Activated gamma-delta T cell treated with Interleukin-2 at 50 U/mL for 16 hours (primary cell): ENCODE results near the gene MORN1.

Experiments
- DNase-seq: peaks from one replicate; pipeline ENCODE4 v3.0.0-alpha.2; 2020

MORN1 gene

GRCh38 chr1:2404142-2404889 is 13.0 kb upstream of the MORN1 start:
- DNase-seq, result no peak

DNA sequence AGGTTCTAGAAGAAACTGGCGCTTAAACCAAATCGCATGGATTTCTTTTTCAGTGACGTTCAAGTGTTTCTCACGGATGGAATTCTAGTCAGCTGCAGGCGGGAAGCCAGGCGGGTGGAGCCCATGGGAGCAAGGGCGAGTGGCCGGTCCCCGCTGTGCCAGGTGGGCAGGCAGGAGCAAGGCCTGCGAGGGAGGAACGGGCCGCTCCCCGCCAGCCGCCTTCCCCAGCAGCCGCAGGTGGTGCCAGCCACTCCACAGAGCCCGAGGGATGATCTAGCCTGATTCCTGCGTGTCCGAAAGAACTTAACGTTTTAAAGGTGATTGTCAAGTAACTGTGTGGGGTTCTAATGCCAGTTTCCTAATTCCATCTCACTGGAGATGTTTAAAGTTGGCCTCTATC is 11.9 kb upstream of the MORN1 start:
- DNase-seq, result no peak

DNA sequence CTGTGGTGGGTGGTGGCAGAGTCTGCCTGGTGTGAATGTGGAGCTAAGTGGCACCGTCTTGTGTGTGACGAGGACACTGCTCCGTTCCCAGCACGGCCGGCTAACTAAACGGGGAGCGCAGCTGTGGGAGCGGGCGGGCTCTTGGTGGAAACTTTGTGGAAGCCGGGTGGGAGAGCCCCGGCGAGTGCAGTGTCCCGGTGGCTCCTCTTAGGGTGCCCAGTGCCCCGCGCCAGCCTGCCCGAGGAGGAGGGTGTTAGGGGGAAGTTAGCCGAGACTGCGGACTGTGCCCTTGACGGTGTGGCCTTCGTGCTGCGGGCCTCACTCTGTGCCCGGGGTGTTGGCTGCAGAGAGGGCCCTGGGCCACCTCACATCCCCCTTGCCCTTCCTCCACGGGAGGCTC is 11.1 kb upstream of the MORN1 start:
- no peak for DNase-seq

- DNase-seq, result no peak
These were observed 9.7 kb upstream of the MORN1 start for GRCh38 chr1:2400950-2401649.

DNA sequence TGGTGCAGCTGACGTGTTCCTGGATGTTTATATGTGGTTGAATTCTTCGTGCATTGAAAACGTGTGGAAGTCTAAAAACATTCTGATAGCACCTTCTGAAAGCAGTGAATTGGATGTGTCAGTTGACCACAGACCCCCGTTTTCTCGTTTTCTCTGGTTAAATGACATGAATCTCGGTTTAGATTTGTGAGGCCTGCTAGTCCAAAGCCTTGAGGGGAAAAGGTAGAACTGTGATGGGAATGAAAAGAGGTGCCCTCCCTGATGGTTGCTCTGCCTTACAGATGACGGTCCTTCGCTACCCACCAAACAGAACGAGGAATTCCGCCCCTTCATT is 9.2 kb upstream of the MORN1 start:
- DNase-seq, result no peak

DNA sequence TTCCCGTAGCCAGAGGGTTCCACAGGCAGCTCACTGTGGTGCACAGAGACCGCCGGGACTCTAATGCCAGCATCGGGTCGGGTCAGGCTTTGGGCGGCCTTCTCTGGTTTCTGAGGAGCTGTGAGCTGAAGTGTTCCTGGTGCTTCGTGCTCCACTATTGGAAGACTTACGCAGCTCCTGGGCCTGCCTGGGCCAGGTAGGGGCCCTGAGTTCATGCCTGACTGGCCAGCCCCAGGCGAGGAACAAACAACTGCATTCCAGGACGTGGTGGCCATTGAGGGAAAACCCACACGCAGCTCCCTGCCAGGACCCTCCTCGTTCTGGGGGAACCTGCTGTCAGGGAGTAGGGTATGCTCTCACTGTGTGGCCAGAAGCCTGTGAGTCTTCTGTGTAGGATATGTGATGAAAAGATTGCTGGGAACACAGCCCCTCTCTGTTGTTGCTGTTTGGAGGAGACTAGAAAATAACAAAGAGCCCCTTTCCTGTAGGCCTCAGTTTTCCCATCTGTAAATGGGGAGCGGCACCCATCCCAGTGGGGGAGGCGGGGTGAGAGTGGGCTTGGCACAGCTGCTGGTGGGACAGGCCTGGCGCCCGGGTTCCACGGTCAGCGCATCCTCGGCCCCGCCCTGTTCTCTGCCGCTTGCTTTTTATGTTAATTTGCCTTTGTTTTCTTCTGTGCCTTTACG is 8.7 kb upstream of the MORN1 start:
- no peak for DNase-seq

DNA sequence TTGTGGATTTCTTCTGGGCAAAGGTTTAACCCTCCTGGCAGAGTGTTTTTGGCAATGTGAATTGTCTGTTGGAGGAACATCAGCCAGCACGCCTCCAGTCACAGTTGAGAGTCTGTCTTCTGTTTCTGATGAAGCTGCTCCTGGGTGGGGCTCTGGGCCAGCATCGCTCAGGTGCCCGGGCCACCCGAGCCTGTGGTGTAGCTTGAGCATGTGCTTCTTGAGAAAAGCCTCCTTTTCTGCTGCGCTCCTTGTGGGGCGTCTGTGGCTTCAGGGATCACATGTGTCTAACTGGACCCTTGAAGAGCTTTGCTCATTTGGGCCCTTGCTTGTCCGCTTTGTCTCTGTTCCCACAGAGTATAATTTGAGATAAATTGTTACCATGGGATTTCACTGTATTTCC is 7.5 kb upstream of the MORN1 start:
- DNase-seq, result no peak

- no peak for DNase-seq
These were observed 5.8 kb upstream of the MORN1 start for GRCh38 chr1:2397007-2397679.

GRCh38 chr1:2396476-2396875 is 5.1 kb upstream of the MORN1 start:
- no peak for DNase-seq

GRCh38 chr1:2396059-2396458 is 4.7 kb upstream of the MORN1 start:
- no peak for DNase-seq

GRCh38 chr1:2395245-2395644 is 3.9 kb upstream of the MORN1 start:
- no peak for DNase-seq

- no peak for DNase-seq
These were observed 3.4 kb upstream of the MORN1 start for GRCh38 chr1:2394761-2395160.

GRCh38 chr1:2394220-2394619 is 2.9 kb upstream of the MORN1 start:
- no peak for DNase-seq

DNA sequence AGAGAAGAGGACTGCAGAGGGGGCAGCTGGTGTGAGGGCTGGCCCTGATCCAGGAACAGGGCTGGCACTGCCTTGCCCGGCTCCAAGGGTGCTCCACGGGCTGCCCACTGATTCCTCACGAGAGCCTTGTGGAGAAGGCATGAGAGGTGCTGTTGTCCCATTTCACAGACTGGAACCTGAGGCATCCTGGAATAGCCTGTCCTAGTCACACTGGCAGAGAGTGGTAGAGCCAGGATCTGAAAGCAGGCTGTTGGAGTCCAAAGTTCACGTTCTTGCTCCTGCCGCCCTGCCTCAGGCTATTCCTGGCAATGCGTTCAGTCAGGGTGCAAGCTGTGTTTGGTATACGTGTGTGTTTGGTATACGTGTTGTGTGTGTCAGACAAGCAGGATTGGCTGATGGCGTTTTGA is 2.1 kb upstream of the MORN1 start:
- no peak for DNase-seq

- DNase-seq, result no peak
These were observed 1.3 kb upstream of the MORN1 start for GRCh38 chr1:2392686-2393085.

GRCh38 chr1:2391931-2392509 is 666 bp upstream of the MORN1 start:
- no peak for DNase-seq

DNA sequence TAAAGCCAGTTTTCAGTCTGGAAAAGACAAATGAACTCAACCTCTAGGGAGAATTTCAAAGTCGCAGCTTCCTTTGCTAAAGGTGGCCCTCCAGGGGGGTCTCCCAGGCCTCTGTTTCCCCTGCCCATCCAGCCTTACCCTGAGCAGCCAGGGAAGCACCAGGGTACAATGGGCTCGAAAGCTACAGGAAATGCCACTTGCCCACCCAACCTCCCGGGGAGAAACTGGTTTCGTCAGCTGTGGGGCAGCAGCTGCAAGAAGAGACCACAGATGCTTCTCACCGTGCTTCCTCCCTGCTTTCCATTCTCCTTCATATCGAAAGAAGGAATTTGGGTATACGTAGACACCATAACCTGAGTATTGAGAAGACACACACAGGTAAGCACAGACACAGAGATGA is 1.7 kb downstream of the MORN1 start:
- DNase-seq, result no peak

DNA sequence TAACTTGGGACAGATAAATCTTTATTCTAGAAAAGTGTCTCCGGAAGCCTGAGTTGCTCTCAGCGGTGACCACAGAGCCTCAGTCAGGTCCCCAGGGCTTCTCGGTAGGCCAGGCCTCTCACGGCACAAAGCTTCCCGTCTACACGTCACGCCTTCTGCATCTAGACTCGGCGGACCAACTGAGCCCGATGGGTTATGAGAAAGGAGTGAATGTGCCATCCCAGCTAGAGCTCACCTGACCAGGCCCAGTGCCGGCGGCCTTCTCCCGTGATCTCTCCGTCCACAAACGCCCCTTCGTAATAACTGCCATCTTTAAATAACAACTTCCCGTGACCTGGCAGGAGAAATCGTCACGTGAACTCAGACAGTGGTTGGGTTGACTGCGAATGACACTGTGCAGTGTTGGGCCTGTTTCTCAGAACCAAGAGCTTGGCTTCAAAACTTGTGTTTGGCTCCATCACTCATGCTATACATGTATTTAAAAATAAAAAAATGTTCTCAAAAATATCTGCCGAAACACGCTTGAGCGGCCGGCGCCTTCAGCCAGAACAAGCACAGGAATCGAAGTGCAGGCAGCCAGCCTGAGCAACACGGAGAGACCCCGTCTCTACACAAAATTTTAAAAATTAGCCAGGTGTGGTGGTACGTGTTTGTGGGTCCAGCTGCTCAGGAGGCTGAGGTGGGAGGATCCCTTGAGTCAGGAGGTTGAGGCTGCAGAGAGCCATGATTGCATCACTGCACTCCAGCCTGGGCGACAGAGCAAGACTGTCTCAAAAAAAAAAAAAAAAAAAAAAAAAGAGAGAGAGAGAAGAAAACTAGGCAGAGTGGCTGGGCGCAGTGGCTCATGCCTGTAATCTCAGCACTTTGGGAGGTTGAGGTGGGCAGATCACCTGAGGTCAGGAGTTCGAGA is 3.1 kb downstream of the MORN1 start:
- no peak for DNase-seq

DNA sequence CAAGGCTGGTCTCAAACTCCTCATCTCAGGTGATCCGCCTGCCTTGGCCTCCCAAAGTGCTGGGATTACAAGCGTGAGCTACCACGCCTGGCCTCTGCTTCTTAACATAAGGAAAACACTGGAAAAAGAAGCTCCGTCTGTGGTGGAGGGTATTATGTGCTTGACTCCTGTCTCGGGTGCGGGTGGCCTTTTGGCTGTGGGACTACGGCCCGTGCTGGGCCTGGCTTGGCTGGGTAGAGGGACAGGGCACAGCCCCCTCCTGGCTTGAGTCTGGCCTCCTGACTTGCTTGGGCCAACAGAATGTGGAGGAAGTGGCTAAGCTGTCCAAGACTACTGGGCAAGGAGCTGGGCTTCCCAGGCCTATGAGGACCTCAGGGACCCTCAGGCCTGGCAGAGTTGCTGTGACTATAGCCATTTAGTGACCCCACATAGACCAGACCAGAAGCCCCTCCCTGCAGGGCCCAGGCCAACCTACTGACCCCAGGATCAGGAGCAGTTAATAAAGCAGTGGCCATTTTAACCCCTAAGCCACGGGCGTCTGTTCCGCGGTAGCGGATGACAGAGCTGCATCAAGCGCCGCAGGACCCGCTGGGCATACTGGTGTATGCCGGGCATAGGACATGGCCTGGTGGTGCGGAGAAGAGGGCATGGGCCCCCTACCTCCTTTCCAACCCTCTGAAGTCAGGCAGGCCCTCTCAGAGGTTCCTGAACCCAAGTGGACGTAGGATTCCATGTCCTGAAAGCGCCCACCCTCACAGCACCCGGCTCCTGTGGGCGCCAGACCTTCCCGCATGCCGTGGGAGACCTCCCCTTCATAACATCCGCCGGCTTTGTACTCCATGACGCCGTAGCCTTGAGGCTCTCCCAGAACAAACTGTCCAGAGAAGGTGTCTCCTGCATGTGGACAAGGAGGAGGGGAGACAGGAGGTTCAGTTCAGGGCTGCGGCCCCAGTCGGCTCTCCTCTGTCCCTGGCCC is 4.4 kb downstream of the MORN1 start:
- no peak for DNase-seq

GRCh38 chr1:2385606-2386280 is 5.6 kb downstream of the MORN1 start:
- DNase-seq, result no peak
